Osteocyte (in vitro differentiated cells): ENCODE results near the gene SLC6A1. TPM values are rescaled to one million over a fixed set of nuclear protein-coding genes. Genes with fewer than 3 reads are reported as not detected.
"Not testable (repeated sequence)": the region's sequence is repeated elsewhere in the genome, so short reads cannot be mapped to it uniquely, and the experiment has no call there.

Source experiments
- DNase-seq: peaks from one replicate; pipeline ENCODE4 v3.0.0; 2021; ENCODE audit warnings: mixed read lengths; ENCODE audit not compliant: unreplicated experiment; ENCODE audit errors: extremely low spot score
- H3K27ac Mint-ChIP-seq: one replicate; pipeline ENCODE4 v1.8.0; 2021; ENCODE audit warnings: mild to moderate bottlenecking, mixed read lengths; ENCODE audit not compliant: unreplicated experiment
- H3K27me3 Mint-ChIP-seq: one replicate; pipeline ENCODE4 v1.8.0; 2021; ENCODE audit warnings: mixed read lengths; ENCODE audit not compliant: unreplicated experiment
- H3K36me3 Mint-ChIP-seq: one replicate; pipeline ENCODE4 v1.8.0; 2021; ENCODE audit warnings: mixed read lengths; ENCODE audit not compliant: unreplicated experiment
- H3K4me1 Mint-ChIP-seq: one replicate; pipeline ENCODE4 v1.8.0; 2021; ENCODE audit warnings: mixed read lengths; ENCODE audit not compliant: unreplicated experiment
- H3K4me3 Mint-ChIP-seq: one replicate; pipeline ENCODE4 v1.8.0; 2021; ENCODE audit warnings: mild to moderate bottlenecking, moderate library complexity, mixed read lengths; ENCODE audit not compliant: unreplicated experiment
- H3K9me3 Mint-ChIP-seq: one replicate; pipeline ENCODE4 v1.8.0; 2021; ENCODE audit warnings: mixed read lengths; ENCODE audit not compliant: unreplicated experiment
- CTCF ChIP-seq: fragments of 200-600 bp; sonication (generic); IDR thresholded peaks from 2 replicates; pipeline ENCODE4 v1.5.0; 2021; ENCODE audit warnings: antibody characterized with exemption, mild to moderate bottlenecking, moderate library complexity
- total RNA-seq: library from RNA; stranded (reverse); gene quantifications from 2 replicates; pipeline ENCODE4 v1.2.1, GENCODE V29; 2021

The SLC6A1 gene
- total RNA-seq, 1 donor from 2014 or later, result 38.4 TPM

- Mint-ChIP-seq H3K36me3 (peaks cover 2% of the 10 kb centered on the region), H3K27me3 (no peaks in the 10 kb centered on the region), H3K4me3 (no peak overlapping the region), H3K9me3 (peaks cover 3% of the 10 kb centered on the region), H3K27ac (no peak overlapping the region), H3K4me1 (peaks cover 1% of the 10 kb centered on the region)
- no peak for DNase-seq
- no peak for TF ChIP-seq CTCF
These were observed 78.7 kb downstream of the SLC6A1 start for GRCh38 chr3:11071096-11071755.

GRCh38 chr3:11072631-11073030 is 80.1 kb downstream of the SLC6A1 start:
- Mint-ChIP-seq H3K9me3 (peaks cover 3% of the 10 kb centered on the region), H3K36me3 (peaks cover 2% of the 10 kb centered on the region), H3K4me1 (peaks cover 1% of the 10 kb centered on the region), H3K27ac (no peak overlapping the region), H3K4me3 (no peak overlapping the region), H3K27me3 (no peaks in the 10 kb centered on the region)
- no peak for DNase-seq
- TF ChIP-seq CTCF, result no peak

GRCh38 chr3:11074011-11074410 is 81.5 kb downstream of the SLC6A1 start:
- Mint-ChIP-seq H3K27me3 (no peaks in the 10 kb centered on the region), H3K36me3 (no peaks in the 10 kb centered on the region), H3K4me3 (no peak overlapping the region), H3K9me3 (no peaks in the 10 kb centered on the region), H3K4me1 (no peaks in the 10 kb centered on the region), H3K27ac (no peak overlapping the region)
- TF ChIP-seq CTCF, result no peak
- DNase-seq, result no peak

- Mint-ChIP-seq H3K27me3 (no peaks in the 10 kb centered on the region), H3K9me3 (no peaks in the 10 kb centered on the region), H3K4me1 (peaks cover under 1% of the 10 kb centered on the region)
These were observed 81.9 kb downstream of the SLC6A1 start for GRCh38 chr3:11074451-11074850.

GRCh38 chr3:11075122-11075521 is 82.6 kb downstream of the SLC6A1 start:
- not testable (repeated sequence) for H3K9me3 Mint-ChIP-seq, H3K27me3 Mint-ChIP-seq, H3K27ac Mint-ChIP-seq, DNase-seq, H3K4me1 Mint-ChIP-seq, H3K4me3 Mint-ChIP-seq, H3K36me3 Mint-ChIP-seq

More at GRCh38 chr3:11074451-11074850, 81.9 kb downstream of the SLC6A1 start:
- Mint-ChIP-seq H3K27ac (no peak overlapping the region), H3K4me3 (no peak overlapping the region), H3K36me3 (no peaks in the 10 kb centered on the region)
- no peak for TF ChIP-seq CTCF
- no peak for DNase-seq
